ENCODE results near the gene NDST1.
A peak's percentile ranks its signal among the peaks of the same experiment; 100 is the strongest.

The NDST1 gene

DNA sequence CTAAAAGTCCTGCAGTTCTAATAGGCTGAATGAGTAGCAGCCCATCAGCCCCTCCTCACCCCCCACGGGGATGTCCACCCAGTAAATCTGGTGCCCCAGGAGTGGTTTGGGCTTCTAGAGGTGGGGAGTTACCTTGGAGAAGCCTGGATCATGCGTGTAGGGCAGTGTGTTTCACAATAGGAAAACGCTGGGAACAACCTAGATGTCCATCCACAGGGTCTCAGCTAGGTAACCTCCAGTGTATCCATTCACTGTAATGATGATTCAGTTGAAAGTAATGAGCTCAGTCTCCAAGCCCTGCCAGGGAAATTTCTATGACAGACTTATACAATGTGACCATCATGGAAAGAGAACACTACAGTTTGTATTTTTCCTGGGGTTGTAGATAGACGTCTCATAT is 51.8 kb downstream of the NDST1 start:
- TF ChIP-seq, protein P1, sequence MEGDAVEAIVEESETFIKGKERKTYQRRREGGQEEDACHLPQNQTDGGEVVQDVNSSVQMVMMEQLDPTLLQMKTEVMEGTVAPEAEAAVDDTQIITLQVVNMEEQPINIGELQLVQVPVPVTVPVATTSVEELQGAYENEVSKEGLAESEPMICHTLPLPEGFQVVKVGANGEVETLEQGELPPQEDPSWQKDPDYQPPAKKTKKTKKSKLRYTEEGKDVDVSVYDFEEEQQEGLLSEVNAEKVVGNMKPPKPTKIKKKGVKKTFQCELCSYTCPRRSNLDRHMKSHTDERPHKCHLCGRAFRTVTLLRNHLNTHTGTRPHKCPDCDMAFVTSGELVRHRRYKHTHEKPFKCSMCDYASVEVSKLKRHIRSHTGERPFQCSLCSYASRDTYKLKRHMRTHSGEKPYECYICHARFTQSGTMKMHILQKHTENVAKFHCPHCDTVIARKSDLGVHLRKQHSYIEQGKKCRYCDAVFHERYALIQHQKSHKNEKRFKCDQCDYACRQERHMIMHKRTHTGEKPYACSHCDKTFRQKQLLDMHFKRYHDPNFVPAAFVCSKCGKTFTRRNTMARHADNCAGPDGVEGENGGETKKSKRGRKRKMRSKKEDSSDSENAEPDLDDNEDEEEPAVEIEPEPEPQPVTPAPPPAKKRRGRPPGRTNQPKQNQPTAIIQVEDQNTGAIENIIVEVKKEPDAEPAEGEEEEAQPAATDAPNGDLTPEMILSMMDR (conservative IDR thresholded peaks at IDR 0.05; ENCODE audit: low read depth): no peak
- no peak for DNase-seq (ENCODE audit: low spot score)
- ChIA-PET CTCF (interaction anchor here (0.6 to 4.4 kb wide), 12 partner anchors 17 to 288 kb away, joined by 3 to 47 read pairs (median 4); partner anchors contain the start of gene RBM22), POLR2A (ENCODE audit: low non-redundant PET) (no interaction called here)
- peak overlapping the region; percentile 4; the same call in 1 of the 2 replicates for H3K27ac ChIP-seq

DNA sequence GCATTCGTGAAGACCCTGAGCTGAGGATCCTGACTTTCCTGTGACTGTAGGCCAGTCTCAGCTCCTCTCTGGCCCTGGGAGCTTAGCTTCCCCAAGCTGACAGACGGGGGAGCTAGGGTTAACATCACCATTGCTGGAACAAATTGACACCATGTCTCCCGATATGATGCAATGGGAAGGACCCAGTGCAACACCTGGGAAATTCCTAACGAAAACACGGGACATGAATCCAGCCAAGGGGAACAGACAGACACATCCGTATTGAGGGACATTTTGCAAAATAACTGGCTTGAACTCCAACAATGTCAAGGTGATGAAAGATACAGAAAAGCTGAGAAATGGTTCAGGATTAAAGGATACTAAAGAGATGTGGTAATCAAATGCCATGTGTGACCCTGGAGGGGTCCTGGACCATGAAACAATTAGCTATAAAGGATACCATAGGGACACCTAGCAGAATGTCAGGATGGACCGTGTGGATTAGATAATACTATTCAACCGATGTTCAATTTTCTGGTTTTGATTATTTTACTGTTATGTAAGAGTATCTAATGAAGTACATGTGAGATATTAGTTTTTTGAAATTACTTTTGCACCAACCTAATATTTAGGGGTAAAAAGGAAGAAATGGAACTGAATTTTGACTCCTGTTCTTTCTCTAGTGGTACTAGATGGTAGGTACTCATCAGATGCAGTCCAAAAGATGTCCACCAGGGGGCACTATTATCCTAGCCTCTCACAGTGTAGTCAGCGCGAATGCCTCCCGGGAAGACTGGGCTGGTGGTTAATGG is 52.7 kb downstream of the NDST1 start:
- ChIA-PET POLR2A (ENCODE audit: low non-redundant PET) (no interaction called here), CTCF (interaction anchor here (0.5 to 4.4 kb wide), 15 partner anchors 12 to 290 kb away, joined by 3 to 47 read pairs (median 4); partner anchors contain the start of gene RBM22)
- TF ChIP-seq, protein P1 (conservative IDR thresholded peaks at IDR 0.05; ENCODE audit: low read depth): peak; percentile 91

DNA sequence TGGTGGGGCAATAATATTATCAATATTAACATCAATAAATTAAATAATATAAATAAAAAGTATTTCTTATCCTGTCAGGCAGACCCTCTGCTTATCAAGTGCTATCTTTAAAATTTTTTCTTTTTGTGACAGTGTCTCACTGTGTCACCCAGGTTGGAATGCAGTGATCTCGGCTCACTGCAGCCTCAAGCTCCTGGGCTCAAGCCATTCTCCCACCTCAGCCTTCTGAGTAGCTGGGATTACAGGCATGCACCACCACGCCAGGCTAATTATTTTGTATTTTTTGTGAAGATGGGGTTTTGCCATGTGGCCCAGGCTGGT is 53.2 kb downstream of the NDST1 start:
- DNase-seq (ENCODE audit: low spot score): no peak
- POLR2A ChIA-PET (ENCODE audit: low non-redundant PET): no interaction called here

More for the DNA sequence above, 52.7 kb downstream of the NDST1 start:
- peak; percentile 94 for DNase-seq (ENCODE audit: low spot score)
- 0 out of 2 replicates have a peak overlapping the region, but pooled peaks have one; percentile 24 for H3K27ac ChIP-seq

DNA sequence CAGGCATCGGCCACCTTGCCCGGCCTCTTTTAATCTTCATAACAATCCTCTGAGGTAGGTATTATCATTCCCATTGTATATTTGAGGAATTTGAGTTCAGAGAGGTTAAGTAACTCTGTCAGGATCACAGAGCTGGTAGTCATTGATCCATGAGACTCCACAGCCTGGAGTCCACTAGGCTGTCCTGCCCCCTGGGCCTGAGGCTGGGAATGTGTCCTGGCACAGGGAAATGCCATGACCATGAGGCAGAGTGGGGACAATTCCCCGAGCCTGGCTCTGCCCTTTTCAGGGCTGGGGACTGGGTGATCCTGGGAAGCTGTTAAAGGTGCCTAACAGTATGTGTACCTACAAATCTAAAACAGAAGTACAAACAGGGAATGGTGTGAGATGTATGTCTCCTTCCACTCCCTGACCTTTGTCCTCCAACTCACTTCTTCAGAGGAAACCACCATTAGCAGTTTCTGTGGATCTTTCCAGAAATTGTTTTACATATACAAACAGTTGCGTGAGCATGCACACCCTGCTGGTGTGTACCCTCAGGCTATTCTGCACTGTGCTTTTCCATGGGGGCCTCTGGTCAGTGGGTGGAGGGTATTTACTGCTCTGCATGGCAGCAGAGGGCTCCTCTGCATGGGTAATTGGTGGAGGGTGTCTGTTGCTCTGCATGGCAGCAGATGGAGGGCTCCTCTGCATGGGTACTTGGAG is 53.8 kb downstream of the NDST1 start:
- no peak overlapping the region for H3K27ac ChIP-seq
- CTCF ChIA-PET: interaction anchor here (0.6 to 4.4 kb wide), 8 partner anchors 37 to 141 kb away, joined by 3 to 47 read pairs (median 4); partner anchors contain the start of gene RBM22
- TF ChIP-seq, protein P1 (conservative IDR thresholded peaks at IDR 0.05; ENCODE audit: low read depth): no peak
- POLR2A ChIA-PET (ENCODE audit: low non-redundant PET): no interaction called here
- no peak for DNase-seq (ENCODE audit: low spot score)

More for the DNA sequence above, 53.2 kb downstream of the NDST1 start:
- CTCF ChIA-PET: interaction anchor here (0.6 to 4.4 kb wide), 10 partner anchors 13 to 286 kb away, joined by 3 to 47 read pairs (median 4); partner anchors contain the start of gene RBM22
- TF ChIP-seq, protein P1 (conservative IDR thresholded peaks at IDR 0.05; ENCODE audit: low read depth): no peak; the same call in none of the 2 replicates
- H3K27ac ChIP-seq: no peak overlapping the region

DNA sequence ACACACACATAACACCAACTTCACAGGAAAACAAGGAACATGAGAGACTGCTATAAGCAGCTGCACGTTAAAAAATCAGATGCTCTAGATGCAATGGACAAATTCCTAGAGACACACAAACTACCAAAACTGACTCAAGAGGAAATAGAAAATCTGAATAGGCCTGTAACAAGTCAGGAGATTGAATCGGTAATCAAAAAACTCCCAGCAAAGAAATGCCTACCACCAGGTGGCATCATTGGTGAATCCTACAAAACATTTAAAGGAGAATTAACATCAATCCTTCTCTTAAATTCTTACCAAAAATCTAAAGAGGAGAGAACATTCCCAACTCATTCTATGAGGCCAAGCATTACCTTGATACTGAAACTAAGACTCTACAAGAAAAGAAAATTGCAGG is 54.9 kb downstream of the NDST1 start:
- TF ChIP-seq, protein P1 (conservative IDR thresholded peaks at IDR 0.05; ENCODE audit: low read depth): peak; percentile 81
- peak; percentile 64 for DNase-seq (ENCODE audit: low spot score)
- ChIA-PET CTCF (interaction anchor here (0.7 to 4.4 kb wide), 2 partner anchors 93 to 288 kb away, joined by 4 to 47 read pairs; no protein-coding TSS in a partner anchor), POLR2A (ENCODE audit: low non-redundant PET) (no interaction called here)
- no peak overlapping the region for H3K27ac ChIP-seq

DNA sequence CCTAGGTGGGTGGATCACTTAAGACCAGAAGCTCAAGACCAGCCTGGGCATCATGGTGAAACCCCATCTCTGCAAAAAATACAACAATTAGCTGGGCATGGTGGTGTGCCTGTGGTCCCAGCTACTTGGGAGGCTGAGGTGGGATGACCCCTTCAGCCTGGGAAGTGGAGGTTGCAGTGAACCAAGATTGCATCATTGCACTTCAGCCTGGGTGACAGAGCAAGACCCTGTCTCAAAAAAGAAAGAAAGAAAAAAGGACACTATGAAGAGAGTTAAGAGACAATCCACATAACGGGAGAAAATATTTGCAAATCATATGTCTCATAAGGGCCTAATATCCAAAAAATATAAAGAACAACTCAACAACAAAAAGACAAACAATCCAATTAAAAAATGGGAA is 57.9 kb downstream of the NDST1 start:
- TF ChIP-seq, protein P1 (conservative IDR thresholded peaks at IDR 0.05; ENCODE audit: low read depth): no peak
- ChIA-PET CTCF (interaction anchor here (0.6 to 1.4 kb wide), 3 partner anchors 35 to 569 kb away, joined by 3 to 7 read pairs (median 5); no protein-coding TSS in a partner anchor), POLR2A (ENCODE audit: low non-redundant PET) (no interaction called here)
- H3K27ac ChIP-seq: no peak overlapping the region
- DNase-seq (ENCODE audit: low spot score): no peak
